NB4 (cell line): ENCODE measurements around the gene CHRM4.

Experiments used
- MAX ChIP-seq: IDR thresholded peaks from 2 replicates; pipeline ENCODE4 v1.6.1; 2011; ENCODE audit warnings: low read depth, low read length
- POLR2A ChIP-seq: IDR thresholded peaks from 2 replicates; pipeline ENCODE4 v1.6.1; 2011; ENCODE audit warnings: mild to moderate bottlenecking; ENCODE audit not compliant: insufficient read length; ENCODE audit errors: extremely low read depth

- no peak for TF ChIP-seq MAX
- TF ChIP-seq POLR2A, result no peak
Measured at GRCh38 chr11:46421257-46421880, 29.8 kb upstream of the CHRM4 start.
